Measurements from ENCODE around the gene NR2F1.

DNA sequence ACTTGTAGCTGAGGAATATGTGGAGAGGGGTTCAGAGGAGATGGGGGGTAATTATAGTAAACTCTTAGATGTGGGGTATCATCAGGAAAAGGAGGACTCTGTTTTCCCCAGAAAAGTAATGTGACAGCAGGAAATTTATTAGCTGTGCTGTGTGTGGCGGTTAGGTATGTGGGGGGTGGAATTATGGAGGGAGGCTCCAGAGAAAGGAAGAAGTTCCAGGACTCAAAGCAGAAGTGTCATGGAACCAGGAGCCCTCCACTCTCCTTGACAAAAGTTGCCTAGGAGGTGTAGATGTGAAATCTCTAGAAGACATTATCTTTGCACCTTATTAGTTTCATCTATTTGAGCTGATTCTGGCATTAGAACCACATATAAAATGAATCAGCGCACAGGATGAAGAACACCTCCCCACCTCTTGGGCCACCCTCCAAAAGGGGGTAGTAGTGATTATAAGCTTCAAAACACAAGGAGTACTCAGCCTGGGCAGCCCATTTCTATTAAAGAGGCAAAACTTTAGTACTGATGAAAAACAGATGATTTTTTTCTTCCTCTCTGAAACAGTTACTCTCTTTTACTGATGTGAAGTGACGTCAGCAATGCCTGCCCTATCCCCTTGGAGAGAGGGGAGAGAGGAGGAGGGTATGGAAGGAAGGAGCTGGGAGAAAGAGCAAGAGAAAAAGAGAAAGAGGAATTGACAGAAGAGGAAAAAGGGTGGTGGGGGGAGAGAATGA, 18.2 kb downstream of the NR2F1 start:
- TF ChIP-seq, protein P1, sequence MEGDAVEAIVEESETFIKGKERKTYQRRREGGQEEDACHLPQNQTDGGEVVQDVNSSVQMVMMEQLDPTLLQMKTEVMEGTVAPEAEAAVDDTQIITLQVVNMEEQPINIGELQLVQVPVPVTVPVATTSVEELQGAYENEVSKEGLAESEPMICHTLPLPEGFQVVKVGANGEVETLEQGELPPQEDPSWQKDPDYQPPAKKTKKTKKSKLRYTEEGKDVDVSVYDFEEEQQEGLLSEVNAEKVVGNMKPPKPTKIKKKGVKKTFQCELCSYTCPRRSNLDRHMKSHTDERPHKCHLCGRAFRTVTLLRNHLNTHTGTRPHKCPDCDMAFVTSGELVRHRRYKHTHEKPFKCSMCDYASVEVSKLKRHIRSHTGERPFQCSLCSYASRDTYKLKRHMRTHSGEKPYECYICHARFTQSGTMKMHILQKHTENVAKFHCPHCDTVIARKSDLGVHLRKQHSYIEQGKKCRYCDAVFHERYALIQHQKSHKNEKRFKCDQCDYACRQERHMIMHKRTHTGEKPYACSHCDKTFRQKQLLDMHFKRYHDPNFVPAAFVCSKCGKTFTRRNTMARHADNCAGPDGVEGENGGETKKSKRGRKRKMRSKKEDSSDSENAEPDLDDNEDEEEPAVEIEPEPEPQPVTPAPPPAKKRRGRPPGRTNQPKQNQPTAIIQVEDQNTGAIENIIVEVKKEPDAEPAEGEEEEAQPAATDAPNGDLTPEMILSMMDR (IDR thresholded peaks at IDR 0.05; ENCODE audit: insufficient read depth, low read length, poor library complexity, severe bottlenecking): no peak
- no peak for TF ChIP-seq EZH2phosphoT487 (conservative IDR thresholded peaks at IDR 0.05; ENCODE audit: low read length)
